Measurements from ENCODE around the gene LAMB1.
"Not testable (repeated sequence)": the region's sequence is repeated elsewhere in the genome, so short reads cannot be mapped to it uniquely, and the experiment has no call there.

LAMB1 gene

DNA sequence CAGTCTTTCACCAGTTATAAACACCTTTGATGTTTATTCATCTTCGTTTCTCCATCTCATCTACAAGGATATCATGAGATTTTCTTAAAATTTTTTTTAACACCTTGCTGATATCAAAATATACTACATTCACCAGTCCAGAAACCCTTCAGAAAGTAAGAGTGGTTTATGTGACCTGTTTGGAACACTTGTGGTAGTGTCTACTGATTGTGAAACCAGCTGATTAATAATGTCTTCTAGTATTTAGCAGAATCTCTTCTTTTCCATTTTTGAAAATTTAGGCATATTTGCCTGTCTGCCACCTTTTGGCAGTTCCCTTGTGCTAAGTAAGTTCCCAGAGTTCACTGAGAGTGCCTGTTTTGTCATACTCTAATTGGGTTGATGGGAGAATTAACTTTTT, 93.5 kb downstream of the LAMB1 start:
- DNase-seq = no peak

DNA sequence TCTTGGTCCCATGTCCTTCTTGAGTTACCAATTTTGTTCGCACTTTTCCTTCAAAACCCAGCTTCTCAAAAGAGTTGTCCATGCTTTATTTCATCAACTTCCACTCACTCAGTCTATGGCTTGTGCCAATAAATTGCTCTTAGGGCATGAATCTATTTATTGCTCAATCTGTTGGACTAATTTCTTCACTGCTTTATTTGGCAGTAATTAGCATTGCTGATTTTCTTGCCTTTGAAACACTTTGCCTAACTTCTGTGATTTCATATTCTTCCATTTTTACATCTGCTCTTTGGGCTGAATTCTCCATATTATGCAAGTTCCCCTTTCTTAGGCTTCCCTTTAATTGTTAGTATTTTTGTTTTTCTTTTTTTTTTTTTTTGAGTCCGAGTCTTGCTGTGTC, 95.2 kb downstream of the LAMB1 start:
- no peak for DNase-seq

DNA sequence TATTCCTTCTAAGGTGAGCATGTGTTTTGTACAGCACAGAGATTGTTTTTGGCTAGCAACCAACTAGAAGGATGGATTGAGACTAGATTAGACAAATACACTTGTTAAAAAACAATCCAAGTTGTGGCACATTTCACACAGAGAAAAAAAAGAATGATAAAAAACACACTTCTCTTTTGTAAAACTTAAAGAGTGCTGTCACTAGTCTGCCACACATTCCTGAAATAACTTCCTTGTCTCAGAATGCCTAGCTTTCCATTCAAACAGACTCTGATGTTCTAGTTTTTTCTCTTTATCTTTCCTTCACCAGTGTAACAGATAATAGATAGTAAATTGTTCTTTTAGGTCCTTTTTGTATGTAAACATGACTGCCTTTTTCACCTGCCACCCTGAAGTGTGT, 100.6 kb downstream of the LAMB1 start:
- no peak for DNase-seq

DNA sequence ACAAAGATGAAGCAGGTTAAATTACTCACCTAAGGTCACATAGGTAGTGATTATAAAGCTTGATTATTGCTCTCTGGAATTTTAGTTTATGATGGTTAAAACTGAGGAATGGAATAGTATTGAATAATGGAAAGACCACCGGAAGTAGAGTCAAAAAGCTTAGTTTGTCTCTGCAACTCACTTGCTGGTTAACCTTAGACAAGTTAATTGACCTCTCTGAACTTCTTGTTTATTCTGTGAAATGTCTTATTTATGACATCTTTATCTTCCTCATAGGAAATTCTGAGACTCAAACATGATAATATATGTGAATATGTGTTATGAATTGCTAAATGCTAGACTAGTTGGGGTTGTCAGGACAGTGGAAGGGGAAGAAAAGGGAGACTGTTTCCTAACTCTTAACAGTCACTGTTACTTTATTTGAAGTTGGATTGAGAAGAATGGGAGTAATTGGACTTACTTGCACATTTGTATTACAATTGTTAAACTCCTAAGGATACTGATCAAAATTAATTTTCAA, 102.4 kb downstream of the LAMB1 start:
- DNase-seq = no peak

DNA sequence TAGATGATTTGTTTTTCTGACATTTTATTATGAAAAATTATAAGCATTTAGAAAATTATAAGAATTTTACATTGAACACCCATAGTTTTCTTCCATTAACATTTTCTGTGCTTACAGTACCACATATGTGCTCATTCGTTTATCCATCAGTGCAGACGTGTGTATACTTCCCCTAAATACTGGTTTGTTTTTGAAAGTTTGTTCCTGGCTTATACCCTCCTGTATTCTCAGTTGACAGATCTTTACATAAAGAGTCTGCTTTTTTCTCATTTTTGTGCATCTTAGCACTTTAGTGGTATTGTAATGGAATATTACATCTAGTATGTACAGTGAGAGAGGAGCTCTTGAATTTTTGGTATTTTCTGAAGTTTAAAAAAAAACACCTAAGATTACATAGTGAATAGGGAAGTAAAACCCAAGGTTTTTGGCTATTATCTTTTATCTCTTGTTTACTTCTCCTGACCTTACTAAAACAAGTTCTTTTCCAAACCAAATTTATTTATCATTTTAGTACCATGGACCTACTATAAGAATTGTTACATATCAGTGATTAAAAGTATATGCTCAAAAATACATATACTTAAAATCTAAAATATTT, 103.9 kb downstream of the LAMB1 start:
- no peak for DNase-seq

DNA sequence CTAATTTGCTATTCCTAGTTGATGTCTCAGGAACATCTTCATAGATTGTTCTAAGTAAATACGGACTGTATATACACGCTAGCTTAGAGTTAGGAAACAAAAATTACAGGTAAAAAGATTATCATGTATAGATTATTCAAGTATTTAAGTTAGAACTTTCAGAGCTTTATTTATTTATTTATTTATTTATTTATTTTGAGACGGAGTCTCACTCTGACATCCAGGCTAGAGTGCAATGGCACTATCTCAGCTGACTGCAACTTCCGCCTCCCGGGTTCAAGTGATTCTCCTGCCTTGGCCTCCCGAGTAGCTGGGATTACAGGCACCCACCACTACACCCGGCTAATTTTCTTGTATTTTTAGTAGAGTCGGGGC, 110.6 kb downstream of the LAMB1 start:
- DNase-seq = not testable (repeated sequence)

DNA sequence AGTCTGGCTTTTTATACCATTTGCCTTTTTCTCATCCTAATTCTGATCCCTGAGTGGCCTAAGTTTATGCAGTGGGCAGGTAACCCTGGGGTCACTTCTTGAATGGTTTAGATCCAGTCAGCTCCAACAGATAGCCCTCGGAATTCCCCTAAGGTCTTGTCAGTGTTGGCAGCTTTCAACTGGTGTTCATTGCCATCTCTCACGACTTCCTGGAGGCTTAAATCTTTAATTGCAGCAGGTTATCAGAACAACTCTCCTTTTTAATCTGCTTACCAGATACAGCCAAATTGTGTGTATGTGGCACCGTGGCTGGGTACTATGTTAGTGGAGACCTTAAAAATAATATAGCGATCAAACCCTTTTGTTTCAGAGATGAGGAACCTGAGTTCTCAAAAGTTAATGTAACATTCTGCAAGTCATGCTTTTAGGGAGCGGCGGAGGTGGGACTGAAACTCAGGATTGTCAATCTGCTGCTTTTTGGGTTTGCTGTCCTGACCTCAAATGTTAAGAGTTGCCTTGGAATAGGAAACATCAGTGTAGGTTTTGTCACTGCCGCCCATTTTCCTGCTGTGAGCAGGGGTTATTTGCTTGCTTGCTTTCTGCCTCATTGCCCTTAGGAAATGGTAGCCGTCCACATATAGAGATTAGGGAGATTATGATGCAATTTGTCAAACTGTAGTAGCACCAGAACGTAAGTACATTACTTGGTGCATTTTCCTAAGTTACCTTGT, 111.2 kb downstream of the LAMB1 start:
- peak; percentile 53 for DNase-seq

DNA sequence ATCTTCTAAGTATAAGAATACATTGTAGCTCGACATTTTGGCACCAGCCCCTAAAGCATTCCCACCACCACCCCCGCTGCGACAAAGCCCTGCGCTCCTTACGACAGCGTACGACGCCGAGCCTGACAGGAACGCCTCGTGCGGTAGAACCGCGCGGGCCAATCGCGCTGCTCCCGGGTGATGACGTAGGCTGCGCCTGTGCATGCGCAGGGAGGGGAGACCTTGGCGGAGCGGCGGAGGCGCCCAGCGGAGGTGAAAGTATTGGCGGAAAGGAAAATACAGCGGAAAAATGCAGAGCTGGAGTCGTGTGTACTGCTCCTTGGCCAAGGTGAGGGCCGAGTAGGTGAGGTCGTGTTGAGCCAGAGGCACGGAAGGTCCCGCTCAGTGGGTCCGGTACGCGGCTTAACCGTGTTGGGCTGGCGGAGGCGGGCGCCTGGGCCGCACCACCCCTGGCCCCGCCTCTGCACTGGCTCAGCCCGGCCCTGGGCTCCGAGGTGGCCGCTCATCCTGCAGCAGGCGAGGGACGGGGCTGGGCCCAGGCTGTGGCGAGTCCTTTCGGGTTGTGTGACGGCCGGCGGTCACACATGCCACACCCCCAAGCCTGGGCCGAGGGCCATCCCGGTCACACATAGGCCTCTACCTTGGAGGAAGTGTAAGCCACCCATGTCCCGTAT, 111.9 kb downstream of the LAMB1 start, which contains the start of gene DLD:
TSS of gene DLD (plus strand) at position 222 of the 674 bp plus-strand sequence. CDS start at position 290, 68 bp downstream.
- DNase-seq = peak; percentile 98

DNA sequence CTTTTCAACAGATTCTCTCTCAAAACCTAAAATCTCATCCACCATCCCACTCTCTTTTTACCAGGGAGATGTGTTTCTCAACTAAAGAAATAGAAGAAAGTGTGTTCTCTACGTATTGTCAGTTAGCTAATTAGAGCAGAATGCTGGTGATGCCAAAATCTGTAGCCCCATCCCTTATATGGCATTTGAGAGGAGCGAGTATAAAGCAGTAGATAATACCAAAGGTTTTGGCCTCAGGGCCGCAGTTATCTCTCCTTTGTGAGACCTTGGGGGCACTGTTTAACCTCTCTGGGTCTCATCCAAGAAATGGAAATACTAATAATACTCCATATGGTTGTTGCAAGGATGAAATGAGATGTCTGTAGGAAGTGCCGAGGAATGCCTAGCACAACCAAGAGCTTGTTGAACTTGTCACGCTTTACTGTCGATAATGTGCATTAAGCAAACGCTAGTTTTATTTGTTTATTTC, 112.4 kb downstream of the LAMB1 start:
- DNase-seq = peak; percentile 62

DNA sequence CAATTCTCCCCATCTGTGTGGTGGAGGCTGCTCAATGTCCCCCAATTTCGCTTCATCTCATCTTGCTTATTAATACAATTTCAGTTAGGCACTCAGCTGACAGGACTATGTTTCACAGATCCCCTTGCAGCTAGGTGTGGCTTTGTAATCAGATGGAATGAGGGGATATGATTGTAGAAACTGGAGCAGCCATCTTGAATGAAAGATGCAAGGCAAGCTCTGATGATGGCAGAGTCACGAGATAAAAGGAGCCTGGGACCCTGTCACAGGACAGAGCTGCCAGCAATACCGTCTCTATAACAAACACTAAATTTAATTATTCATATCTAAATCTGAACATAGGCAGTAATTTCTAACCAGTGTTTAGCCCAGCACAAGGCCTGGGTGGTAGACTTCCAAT, 113.0 kb downstream of the LAMB1 start:
- DNase-seq = no peak

DNA sequence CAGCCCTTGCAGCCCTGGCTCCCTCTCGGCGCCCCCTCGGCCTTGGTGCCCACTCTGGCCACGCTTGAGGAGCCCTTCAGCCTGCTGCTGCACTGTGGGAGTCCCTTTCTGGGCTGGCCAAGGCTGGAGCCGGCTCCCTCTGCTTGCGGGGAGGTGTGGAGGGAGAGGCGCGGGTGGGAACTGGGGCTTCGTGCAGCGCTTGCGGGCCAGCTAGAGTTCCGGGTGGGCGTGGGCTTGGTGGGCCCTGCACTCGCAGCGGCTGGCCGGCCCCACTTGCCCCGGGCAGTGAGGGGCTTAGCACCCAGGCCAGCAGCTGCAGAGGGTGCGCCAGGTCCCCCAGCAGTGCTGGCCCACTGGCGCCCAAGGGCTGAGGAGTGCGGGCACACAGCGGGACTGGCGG, 115.1 kb downstream of the LAMB1 start:
- not testable (repeated sequence) for DNase-seq

DNA sequence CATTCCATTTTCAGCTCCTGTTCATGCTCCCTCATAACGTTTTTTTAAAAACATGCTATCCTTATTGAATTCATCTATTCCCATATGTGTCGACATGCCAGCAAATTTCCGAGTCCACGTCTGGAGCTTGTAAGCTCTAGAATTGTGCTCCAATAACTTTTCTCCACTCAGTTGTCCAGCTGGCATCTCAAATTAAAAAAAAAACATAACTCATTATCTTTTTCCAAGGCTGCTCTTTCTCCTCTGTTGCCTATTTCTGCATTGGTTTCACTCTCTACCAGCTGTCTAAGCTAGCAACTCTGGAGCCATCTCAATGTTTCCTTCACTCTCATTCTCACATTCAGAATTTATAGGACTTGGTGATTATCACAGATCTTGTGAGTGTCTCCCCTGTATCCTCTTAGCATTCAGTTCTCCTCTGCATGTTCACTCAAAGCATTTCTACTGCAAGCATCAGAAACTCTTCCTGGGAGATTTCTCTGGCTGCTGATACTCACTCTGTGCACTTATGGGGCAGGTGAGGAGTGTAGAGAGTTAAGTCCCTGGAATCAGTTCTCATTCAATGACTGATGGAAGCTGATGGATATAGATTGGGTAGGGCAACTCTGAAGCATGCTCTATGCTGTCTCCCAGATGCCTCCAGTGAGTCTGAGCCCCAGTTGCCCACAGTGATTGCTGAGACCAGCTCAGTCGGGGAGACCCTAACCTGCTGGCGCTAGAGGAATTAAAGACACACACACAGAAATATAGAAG, 118.7 kb downstream of the LAMB1 start:
- no peak for DNase-seq

DNA sequence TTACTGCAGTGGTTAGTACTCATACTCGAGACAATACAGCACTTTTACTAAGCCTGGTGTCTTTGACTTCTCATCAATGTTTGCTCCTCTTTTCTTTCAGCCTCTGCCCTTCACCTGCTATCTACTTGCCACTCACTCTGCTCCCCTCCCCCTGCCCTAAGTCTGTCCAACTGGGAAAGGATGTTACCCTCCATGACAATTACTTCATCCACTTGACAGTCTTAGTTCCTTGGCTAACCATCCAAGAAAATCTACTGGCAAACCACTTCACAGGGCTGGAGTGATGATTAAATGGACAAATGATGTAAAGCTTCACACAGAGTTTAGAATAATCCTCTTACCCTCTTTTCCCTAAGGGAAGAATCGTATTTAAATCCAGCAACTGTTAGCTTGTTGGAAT, 120.2 kb downstream of the LAMB1 start:
- no peak for DNase-seq

DNA sequence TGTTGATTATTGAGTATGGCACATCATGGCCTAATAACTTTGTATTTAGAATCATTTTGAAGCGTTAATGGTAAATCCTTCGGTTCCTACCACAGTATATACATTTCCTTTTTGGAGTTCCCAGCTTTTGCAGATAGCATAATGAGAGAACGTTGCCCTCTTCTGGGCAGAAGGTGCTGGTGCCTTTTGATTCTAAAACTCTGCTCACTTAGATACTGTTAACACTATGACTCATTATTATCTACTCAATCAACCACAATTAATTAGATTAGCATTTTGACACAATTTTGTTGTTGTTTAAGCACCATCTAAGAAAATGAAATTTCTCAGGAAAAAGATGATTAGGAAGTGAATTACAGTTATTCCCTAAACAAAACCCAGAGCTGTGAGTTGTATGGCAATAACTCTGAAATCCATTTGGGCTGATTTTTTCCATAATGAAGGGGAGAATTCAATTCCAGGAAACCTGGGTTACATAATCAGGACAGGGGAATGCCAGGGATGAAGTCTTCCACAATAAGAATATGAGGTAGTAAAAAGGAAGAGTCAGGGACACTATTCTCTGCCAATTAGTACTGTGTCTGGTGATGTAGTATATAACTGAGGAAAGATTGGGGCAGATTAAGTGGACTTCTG, 123.4 kb downstream of the LAMB1 start:
- DNase-seq = peak; percentile 76

DNA sequence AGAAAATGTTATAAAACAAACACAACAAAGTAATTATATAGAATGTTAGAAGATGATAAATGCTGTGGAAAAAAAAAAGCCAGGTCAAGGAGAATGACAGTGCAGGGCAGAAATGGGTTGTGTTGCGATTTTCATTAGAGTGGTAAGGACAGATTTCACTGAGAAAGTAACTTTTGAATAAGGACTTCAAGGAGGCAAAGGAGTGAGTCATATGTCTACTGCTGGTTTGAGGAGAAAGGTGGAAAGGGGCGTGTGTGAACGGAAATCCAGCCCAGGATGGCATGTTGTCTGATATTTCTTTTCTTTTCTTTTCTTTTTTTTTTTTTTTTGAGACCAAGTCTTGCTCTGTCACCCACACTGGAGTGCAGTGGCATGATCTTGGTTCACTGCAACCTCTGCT, 124.3 kb downstream of the LAMB1 start:
- DNase-seq = no peak

DNA sequence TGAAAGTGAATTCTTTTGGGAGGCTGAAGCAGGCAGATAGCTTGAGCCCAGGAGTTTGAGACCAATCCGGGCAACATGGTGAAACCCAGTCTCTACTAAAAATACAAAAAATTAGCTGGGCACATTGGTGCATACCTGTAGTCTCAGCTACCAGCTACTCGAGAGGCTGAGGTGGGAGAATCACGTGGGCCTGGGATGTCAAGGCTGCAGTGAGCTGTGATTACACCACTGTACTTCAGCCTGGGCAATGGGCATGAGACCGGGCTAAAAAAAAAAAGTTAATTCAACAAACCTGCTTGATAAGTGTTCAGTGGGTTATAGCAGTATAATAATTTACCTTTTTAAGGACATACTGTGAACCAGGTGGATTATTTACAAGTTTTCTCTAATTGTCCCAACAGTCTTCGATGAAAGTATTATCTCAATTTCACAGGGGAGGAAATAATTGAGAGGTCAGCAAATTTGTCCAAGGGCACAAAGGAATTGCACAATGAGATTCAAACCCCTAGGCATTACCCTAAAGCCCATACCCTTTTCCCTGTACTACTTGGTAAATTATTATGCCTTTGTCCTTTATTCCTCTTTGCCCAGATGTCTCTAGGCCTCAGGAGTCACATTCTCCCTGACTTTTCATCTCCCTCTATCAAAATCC, 125.1 kb downstream of the LAMB1 start:
- DNase-seq = no peak

DNA sequence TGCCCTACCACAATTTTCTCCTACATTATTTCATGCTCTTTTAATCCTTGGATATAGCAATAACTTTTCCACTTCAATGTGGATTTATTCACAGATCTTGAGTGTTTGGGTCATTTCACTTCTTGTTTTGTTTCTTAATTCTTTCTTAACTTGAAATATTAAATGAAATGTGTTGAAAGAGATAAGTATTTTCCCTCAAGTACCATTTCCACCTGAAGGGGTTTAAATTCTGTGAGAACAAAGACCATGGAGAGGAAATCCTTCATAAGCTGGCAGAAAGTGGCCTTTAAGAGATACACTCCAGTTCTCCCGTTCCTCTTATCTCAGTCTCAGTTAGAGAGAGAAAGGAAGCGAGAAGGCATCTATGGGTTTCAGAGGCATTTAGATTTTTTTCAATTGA, 126.0 kb downstream of the LAMB1 start:
- DNase-seq = no peak

DNA sequence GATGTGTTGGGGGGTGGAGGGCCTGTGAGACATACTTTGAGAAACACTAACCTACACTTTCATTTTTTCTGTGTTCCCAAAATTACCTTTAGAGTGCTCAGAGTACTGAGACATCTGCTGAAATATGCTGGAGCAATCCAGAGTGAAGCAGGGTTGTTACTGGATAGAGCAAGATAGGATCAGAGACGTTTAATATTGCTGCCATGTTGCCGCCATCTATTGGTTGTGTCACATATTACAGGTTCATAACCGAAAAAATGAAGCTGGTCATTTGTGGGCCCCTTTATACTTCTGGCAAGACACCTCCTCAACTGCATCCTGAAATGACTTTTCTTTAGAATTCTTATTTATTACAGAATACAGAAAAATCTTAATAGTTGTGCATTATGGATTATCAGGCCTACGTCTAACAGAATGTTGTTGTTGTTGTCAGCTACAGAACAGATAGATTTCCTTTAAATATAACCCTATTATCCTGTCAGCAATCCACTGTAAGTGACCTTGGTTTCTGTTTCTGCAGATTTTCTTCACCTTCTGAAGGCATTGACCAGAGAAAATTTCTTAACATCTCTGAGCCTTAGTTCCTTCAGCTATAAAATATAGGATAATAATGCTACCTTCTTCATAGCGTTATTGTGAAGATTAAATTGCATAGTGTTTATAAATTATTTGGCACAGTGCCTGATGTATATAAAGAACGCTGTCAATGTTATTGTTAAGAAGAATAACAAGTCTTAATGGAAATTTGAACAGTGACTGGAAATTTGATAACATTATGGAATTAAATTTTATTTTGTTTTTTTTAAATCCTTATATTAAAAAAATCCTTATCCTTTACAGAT, 128.1 kb downstream of the LAMB1 start:
- peak; percentile 72 for DNase-seq

DNA sequence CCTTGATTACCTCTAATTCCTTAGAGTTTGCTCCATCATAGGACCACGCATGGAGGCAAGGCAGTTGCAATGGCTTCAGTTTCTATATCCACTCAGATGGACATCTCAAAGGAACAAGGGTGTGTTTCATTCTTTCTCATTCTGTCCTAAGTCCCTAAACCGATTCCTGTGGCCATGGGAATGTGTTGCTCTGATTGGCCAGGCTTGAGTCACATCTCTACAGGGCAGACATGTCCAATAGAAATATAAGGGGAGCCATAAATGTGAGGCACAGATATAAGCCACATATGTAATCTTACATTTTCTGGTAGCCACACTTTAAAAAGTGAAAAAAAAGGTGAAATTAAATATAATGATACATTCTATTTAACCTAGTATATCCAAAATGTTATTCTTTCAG, 128.8 kb downstream of the LAMB1 start:
- DNase-seq = no peak
